DND-41 (cell line): ENCODE measurements around the gene KRTAP10-5.

ENCODE experiments used
- ATAC-seq: fragments of 200-7000 bp; cut with Tn5 transposase; 3 replicates; pipeline ENCODE4 v1.9.1; 2021; ENCODE audit warnings: low read depth; ENCODE audit not compliant: insufficient read depth
- DNase-seq: peaks from one replicate; pipeline ENCODE4 v3.0.0-alpha.2; 2020
- H2AFZ ChIP-seq: 2 replicates; pipeline ENCODE4 v1.6.0; 2012; ENCODE audit warnings: low read depth, low read length
- H3K27ac ChIP-seq: 2 replicates; pipeline ENCODE4 v1.5.1; 2012; ENCODE audit warnings: low read length, inconsistent platforms
- H3K27me3 ChIP-seq: fragments of 200-600 bp; sonication (generic); 2 replicates; pipeline ENCODE4 v1.6.0; 2012; ENCODE audit warnings: low read length, mild to moderate bottlenecking, inconsistent platforms; ENCODE audit not compliant: insufficient read depth, poor library complexity
- H3K36me3 ChIP-seq: 2 replicates; pipeline ENCODE4 v1.5.1; 2012; ENCODE audit warnings: low read length, inconsistent platforms; ENCODE audit not compliant: insufficient read depth
- H3K4me1 ChIP-seq: 2 replicates; pipeline ENCODE4 v1.5.1; 2012; ENCODE audit warnings: mild to moderate bottlenecking, low read length; ENCODE audit not compliant: insufficient read depth
- H3K4me2 ChIP-seq: 2 replicates; pipeline ENCODE4 v1.6.0; 2012; ENCODE audit warnings: mild to moderate bottlenecking, moderate library complexity, low read length, inconsistent platforms; ENCODE audit not compliant: insufficient read depth
- H3K4me3 ChIP-seq, 2 experiments: fragments of 200-600 bp in 1 of 2; shearing (Covaris generic) in 1 of 2; 2 replicates each; pipeline ENCODE4 v1.5.1; 2012 to 2016; ENCODE audit warnings: inconsistent platforms in 2 of 2, low read length in 2 of 2, mild to moderate bottlenecking in 2 of 2, low read depth in 1 of 2, moderate library complexity in 1 of 2
- H3K79me2 ChIP-seq: 2 replicates; pipeline ENCODE4 v1.6.0; 2012; ENCODE audit warnings: low read length, inconsistent platforms; ENCODE audit not compliant: insufficient read depth
- H3K9ac ChIP-seq: 2 replicates; pipeline ENCODE4 v1.6.0; 2012; ENCODE audit warnings: low read depth, mild to moderate bottlenecking, inconsistent platforms, low read length, moderate library complexity
- H3K9me3 ChIP-seq: 2 replicates; pipeline ENCODE4 v1.5.1; 2012; ENCODE audit warnings: low read length, moderate library complexity, mild to moderate bottlenecking, inconsistent platforms; ENCODE audit not compliant: insufficient read depth, severe bottlenecking
- H4K20me1 ChIP-seq: 2 replicates; pipeline ENCODE4 v1.6.0; 2012; ENCODE audit warnings: low read length; ENCODE audit not compliant: insufficient read depth
- CTCF ChIP-seq: IDR thresholded peaks from 2 replicates; pipeline ENCODE4 v1.5.1; 2012; ENCODE audit warnings: borderline replicate concordance, low read length, moderate library complexity, mild to moderate bottlenecking; ENCODE audit not compliant: poor library complexity, severe bottlenecking; ENCODE audit errors: extremely low read depth
- EZH2 ChIP-seq: IDR thresholded peaks from 3 replicates; pipeline ENCODE4 v1.6.1; 2012; ENCODE audit warnings: borderline replicate concordance, low read depth, mild to moderate bottlenecking, moderate library complexity, low read length, inconsistent platforms; ENCODE audit not compliant: severe bottlenecking

Gene KRTAP10-5

DNA sequence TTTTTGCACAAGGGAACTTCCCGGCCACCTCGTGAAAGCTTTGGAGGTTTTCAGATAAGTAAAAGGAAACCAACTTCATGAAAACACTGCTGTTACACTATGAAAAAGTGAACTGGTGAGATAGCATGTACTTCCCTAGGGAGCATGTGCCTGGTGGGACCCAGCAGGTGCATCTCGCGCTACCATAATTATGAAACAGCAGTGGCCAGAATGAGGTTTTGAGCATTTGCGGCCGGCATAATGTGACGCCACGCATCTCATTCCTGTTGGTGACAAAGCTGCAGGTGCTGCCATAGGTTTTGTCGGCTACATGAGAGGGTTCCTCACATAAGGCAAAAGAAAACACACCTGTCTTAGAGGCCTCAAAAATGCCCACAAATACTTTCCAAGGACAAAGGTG, 23.5 kb downstream of the KRTAP10-5 start:
- Histone ChIP-seq H3K4me2 (no peak overlapping the region), H3K4me1 (no peaks in the 10 kb centered on the region), H3K4me3 (no peak overlapping the region), H3K9me3 (no peaks in the 10 kb centered on the region), H4K20me1 (no peaks in the 10 kb centered on the region), H3K36me3 (no peaks in the 10 kb centered on the region), H3K27ac (no peak overlapping the region), H3K9ac (no peak overlapping the region), H3K79me2 (no peaks in the 10 kb centered on the region), H2AFZ (no peak overlapping the region), H3K27me3 (no peaks in the 10 kb centered on the region)
- TF ChIP-seq CTCF (no peak), EZH2 (no peak)
- DNase-seq (no peak), ATAC-seq (no peak)

GRCh38 chr21:44555200-44555875, 25.1 kb downstream of the KRTAP10-5 start:
- H3K79me2 ChIP-seq: no peaks in the 10 kb centered on the region
- no peak overlapping the region for H3K4me3 ChIP-seq
- TF ChIP-seq CTCF: no peak
- TF ChIP-seq EZH2: no peak
- no peak overlapping the region for H3K9ac ChIP-seq
- DNase-seq (no peak), ATAC-seq (no peak)
- H3K9me3 ChIP-seq: no peaks in the 10 kb centered on the region
- no peak overlapping the region for H3K4me2 ChIP-seq
- H4K20me1 ChIP-seq: no peaks in the 10 kb centered on the region
- no peaks in the 10 kb centered on the region for H3K4me1 ChIP-seq
- H2AFZ ChIP-seq: no peak overlapping the region
- H3K27me3 ChIP-seq: no peaks in the 10 kb centered on the region
- no peaks in the 10 kb centered on the region for H3K36me3 ChIP-seq
- H3K27ac ChIP-seq: no peak overlapping the region

DNA sequence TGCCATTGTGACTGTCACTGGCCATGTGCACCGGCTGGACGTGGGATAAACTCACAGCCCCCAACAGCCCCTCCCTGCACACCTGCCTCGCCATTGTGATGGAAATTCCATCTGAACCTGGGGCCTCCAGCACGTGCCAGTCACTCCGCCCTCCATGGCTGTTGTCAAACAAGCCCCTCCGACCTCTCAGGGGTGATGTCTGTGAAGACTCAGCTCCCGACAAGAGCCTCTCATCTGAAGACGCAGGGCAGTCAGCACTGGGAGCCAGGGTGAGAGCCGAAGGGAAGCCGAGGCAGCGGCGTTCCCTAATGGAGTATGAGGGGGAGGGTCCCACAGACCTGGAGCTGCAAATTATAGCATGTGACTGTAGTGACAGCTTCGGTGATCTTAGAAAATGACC, 27.7 kb downstream of the KRTAP10-5 start:
- Histone ChIP-seq H3K27ac (no peak overlapping the region), H2AFZ (no peak overlapping the region), H3K9me3 (no peaks in the 10 kb centered on the region), H3K79me2 (no peaks in the 10 kb centered on the region), H3K4me3 (no peak overlapping the region), H3K4me2 (no peak overlapping the region), H3K4me1 (no peaks in the 10 kb centered on the region), H3K36me3 (no peaks in the 10 kb centered on the region), H3K9ac (no peak overlapping the region), H4K20me1 (0 out of 2 replicates have a peak, but pooled peaks cover 3% of the 10 kb centered on the region), H3K27me3 (no peaks in the 10 kb centered on the region)
- DNase-seq (no peak), ATAC-seq (no peak)
- TF ChIP-seq EZH2 (no peak), CTCF (no peak)

- ATAC-seq (no peak), DNase-seq (no peak)
- Histone ChIP-seq H4K20me1 (0 out of 2 replicates have a peak, but pooled peaks cover 3% of the 10 kb centered on the region), H3K4me2 (no peak overlapping the region), H3K9me3 (no peaks in the 10 kb centered on the region), H3K79me2 (no peaks in the 10 kb centered on the region), H3K4me3 (no peak overlapping the region), H3K9ac (no peak overlapping the region), H3K27ac (no peak overlapping the region), H3K36me3 (no peaks in the 10 kb centered on the region), H3K27me3 (peaks cover 3% of the 10 kb centered on the region), H2AFZ (no peak overlapping the region), H3K4me1 (no peaks in the 10 kb centered on the region)
- TF ChIP-seq EZH2: no peak
- no peak for TF ChIP-seq CTCF
Measured at GRCh38 chr21:44552136-44552535, 28.3 kb downstream of the KRTAP10-5 start.
